Measurements from ENCODE around the gene AGTPBP1.
"Not testable (repeated sequence)": the region's sequence is repeated elsewhere in the genome, so short reads cannot be mapped to it uniquely, and the experiment has no call there.

AGTPBP1 gene

DNA sequence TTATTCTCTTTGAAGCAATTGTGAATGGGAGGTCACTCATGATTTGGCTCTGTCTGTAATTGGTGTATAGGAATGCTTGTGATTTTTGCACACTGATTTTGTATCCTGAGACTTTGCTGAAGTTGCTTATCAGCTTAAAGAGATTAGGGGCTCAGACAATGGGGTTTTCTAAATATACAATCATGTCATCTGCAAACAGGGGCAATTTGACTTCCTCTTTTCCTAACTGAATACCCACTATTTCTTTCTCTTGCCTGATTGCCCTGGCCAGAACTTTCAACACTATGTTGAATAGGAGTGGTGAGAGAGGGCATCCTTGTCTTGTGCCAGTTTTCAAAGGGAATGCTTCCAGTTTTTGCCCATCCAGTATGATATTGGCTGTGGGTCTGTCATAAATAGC is 22.3 kb downstream of the AGTPBP1 start:
- not testable (repeated sequence) for DNase-seq (ENCODE audit: low read depth)

- not testable (repeated sequence) for DNase-seq (ENCODE audit: low read depth)
Observed at GRCh38 chr9:85717818-85718217, 23.9 kb downstream of the AGTPBP1 start.

DNA sequence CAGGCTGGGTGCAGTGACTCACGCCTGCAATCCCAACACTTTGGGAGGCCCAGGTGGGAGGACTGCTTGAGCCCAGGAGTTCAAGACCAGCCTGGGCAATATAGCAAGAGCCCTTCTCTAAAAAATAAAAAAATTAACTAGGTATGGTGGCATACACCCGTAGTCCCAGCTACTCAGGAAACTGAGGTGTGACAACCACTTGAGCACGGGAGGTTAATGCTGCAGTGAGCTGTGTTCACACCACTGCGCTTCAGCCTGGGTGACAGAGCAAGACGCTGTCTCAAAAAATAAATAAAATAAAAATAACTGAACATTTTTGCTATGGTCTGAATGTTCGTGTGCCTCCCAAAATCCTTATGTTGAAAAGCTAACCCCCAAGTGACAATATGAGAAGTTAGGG is 24.5 kb downstream of the AGTPBP1 start:
- DNase-seq (ENCODE audit: low read depth) = no peak

DNA sequence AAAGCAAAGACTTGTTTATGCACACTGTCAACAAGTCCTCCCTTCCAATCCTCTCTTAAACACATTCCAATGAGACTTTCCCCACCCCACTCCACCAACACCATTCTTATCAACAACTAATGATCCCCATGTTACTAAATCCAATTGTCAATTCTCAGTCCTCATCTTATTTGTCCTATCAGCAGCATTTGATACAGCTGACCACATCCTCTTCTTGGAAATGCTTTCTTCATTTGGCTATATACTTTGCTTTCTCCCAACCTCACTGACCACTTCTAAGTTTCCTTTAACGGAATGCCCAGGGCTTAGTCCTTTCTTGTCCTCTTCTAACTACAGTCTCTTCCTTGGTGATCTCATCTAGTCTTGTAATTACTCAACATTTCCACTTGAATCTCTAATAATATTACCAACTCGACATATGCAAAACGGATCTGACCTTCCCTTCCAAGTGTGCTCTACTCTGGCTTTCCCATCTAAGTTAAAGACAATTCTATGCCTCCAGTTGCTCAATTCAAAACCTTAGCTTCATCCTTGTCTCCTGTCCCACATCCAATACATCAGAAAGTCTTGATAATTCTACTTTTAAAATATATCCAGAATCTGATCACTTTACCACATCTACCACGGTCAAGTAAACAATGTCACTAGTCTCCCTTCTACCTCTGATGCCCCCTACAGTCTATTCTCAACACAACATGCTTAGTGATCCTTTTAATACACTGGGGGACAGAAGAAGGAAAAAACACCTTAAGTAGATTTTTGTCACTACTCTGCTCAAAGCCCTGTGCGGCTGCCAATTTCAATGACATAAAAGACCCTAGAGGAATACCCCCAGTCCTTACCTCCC is 25.5 kb downstream of the AGTPBP1 start:
- DNase-seq (ENCODE audit: low read depth) = no peak

GRCh38 chr9:85715587-85715986 is 26.2 kb downstream of the AGTPBP1 start:
- DNase-seq (ENCODE audit: low read depth) = no peak

GRCh38 chr9:85713897-85714296 is 27.9 kb downstream of the AGTPBP1 start:
- DNase-seq (ENCODE audit: low read depth) = no peak

- no peak for DNase-seq (ENCODE audit: low read depth)
Observed at GRCh38 chr9:85704744-85705143, 37.0 kb downstream of the AGTPBP1 start.

GRCh38 chr9:85703398-85703797 is 38.4 kb downstream of the AGTPBP1 start:
- DNase-seq (ENCODE audit: low read depth) = peak; percentile 6

- DNase-seq (ENCODE audit: low read depth) = no peak
Observed at GRCh38 chr9:85702726-85703289, 38.9 kb downstream of the AGTPBP1 start.

- no peak for DNase-seq (ENCODE audit: low read depth)
Observed at GRCh38 chr9:85702191-85702590, 39.6 kb downstream of the AGTPBP1 start.

DNA sequence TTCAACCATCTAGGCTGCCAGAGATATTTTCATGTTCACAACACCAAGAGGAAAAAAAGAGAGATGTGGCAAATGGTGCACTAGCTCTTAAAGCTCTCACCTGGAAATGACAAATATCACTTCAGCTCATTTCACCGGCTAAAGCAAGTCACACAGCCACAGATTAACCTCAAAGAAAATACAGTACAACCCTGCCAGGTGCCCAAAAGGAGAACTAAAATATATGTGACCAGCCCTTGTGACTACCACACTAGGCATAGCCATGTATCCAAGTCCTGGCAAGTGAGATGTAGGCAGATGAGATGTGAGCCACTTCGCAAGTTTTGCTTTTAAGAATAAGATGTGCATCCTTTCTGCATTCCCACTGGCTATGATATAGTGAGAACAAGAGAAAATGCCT is 41.4 kb downstream of the AGTPBP1 start:
- DNase-seq (ENCODE audit: low read depth) = no peak

DNA sequence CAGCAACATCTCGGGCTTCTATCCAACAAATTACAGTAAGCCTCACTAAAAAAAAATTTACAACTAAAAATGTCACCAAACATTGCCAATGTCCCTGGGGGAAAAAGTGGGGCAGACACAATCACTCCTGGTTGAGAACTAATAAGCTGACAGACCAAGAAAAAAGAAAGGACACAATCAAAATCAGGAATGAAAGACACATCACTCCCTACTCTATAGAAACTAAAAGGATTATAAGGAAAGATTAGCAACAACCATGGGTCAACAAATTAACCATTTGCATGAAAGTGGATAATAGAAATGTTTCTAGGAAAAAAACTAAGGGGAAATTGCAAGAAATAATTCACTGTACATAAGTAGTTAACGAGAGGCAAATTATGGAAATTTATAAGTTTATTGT is 53.4 kb downstream of the AGTPBP1 start:
- no peak for DNase-seq (ENCODE audit: low read depth)

- DNase-seq (ENCODE audit: low read depth) = no peak
Observed at GRCh38 chr9:85685081-85685480, 56.7 kb downstream of the AGTPBP1 start.

GRCh38 chr9:85676790-85677189 is 65.0 kb downstream of the AGTPBP1 start:
- no peak for DNase-seq (ENCODE audit: low read depth)

DNA sequence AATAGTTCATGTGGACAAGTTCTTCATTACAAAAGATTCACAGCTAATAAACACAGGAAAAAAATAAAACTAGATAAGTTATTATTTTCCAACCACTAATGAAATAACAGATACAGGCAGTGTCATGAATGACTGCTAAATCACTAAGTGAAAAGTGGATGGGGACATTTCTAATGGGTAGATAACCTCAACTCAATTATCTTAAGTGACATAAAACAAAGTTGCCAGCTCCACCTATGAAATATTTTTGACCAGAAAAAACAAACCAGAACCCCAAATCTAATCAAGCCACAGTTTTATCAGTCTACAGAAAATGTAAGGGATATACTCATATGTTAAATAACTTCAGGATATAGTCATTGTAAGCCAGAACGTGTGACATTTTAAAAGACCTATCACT is 74.4 kb downstream of the AGTPBP1 start:
- no peak for DNase-seq (ENCODE audit: low read depth)

DNA sequence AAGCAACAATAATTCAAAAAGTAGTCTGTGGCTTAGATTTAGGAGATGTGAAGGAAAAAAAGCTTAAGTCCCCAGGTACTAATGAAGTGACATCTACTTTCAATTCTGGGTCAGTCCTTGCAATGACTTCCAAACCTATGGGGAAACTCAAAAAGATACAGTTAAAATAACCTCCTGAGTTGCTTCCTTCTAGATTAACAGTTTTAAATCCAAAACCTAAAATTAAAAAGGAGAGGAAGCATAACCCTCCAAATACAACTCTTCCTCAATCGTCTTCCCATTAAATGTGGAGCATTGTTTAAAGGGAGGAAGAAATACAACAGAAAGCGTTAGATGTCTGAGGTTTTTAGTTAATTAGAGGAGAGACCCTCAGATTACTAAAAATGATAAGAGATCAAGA is 75.7 kb downstream of the AGTPBP1 start:
- DNase-seq (ENCODE audit: low read depth) = no peak

DNA sequence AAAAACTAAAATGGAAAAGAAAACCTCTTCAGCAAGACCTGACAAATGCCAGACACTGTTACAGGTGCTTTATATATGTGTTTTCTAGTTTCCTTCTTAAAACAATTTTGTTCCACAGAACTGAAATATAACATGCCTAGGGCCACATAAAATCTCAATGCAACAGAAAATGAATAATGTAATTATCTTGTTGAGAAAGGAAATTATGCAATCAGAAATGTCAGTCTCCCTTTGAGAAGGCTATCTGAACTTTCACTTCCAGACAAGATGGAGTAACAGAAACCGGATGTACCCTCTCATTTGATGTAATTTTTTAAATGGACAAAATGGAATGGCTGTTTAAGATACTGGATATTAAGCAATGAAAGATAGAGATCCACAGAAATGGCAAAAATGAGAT is 79.2 kb downstream of the AGTPBP1 start:
- DNase-seq (ENCODE audit: low read depth) = peak; percentile 2

- DNase-seq (ENCODE audit: low read depth) = no peak
Observed at GRCh38 chr9:85658716-85659115, 83.0 kb downstream of the AGTPBP1 start.

DNA sequence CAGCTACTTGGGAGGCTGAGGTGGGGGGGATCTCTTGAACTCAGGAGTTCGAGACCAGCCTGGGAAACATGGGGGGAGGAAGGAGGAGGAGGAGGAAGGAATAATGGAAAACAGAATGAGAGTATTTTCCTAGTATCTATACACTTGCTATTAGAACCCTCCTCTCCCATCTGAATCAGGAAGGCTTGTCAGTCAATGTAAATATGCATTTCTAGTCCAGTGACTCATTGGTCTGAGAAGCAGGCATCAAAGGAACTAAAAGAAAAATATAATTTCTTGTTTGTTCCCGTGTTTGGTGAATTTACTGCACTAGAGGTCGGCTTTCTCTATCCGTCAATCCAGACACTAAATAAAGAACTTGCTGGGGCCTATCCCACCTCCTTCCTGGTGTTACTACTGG is 88.6 kb downstream of the AGTPBP1 start:
- DNase-seq (ENCODE audit: low read depth) = no peak

- DNase-seq (ENCODE audit: low read depth) = no peak
Observed at GRCh38 chr9:85647571-85647970, 94.2 kb downstream of the AGTPBP1 start.

DNA sequence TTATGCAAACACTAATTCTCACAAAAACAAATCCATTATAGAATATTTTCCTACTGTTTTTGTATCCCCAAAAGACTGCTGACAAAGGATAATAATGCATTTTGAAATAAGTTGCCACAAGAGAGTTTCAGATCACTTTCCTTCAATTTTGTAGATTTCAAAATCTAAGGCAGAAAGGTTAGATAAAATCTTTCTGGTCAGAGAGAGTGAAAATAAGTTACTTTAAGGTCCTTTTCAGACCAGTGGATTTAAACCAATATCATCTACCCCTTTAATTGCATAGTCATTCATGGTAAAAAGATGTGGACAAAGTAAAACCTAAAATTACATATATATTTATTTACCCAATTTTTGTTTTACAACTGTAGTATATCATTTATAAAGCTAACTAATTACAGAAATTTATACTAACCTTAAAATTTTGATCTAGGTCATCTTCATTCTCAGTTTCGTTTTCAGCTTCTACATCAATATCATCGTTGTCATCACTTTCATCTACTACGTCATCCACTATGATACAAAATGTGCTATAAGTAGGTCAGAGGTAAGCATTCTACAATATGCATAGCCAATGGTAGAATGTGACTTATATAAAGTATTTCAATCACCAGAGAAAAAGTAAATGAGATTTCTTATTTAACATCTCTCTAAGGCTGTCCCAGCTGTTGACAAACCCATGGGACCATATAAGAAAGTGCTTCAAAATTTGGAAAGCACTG is 95.7 kb downstream of the AGTPBP1 start:
- no peak for DNase-seq (ENCODE audit: low read depth)

GRCh38 chr9:85640425-85640824 is 101.3 kb downstream of the AGTPBP1 start:
- DNase-seq (ENCODE audit: low read depth) = no peak

DNA sequence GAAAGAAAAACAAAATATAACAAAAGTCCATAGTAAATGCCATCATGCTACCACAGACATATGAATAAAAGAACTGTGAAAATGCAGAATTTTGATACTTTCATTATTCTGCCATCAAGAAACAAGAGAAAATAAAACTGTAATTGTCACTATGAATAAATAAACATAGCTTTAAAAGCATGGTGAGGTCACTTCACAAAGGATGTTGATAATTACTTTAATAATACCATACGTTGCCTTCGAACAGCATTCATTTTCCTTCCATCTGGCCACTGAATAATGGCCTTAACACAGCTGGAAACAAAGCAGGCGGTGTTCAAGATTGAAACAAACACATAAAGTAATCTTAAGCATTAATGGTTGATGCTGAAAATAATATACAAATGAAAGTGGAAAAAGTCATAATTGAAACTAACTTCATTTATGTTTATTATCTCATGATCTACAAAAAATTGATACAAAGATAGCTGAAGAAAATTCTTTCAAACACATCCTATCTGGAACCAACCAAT is 102.0 kb downstream of the AGTPBP1 start:
- DNase-seq (ENCODE audit: low read depth) = no peak

All from iris pigment epithelial cell (primary cell).